Urinary bladder (tissue), 4 donors: ENCODE measurements around the gene ADGB. TPM values are rescaled to one million over a fixed set of nuclear protein-coding genes. Genes with fewer than 3 reads are reported as not detected.

Experiments used
- DNase-seq: peaks from one replicate; pipeline ENCODE4 v3.0.0-alpha.2; 2015; ENCODE audit errors: extremely low spot score
- H3K27ac ChIP-seq: one replicate; pipeline ENCODE4 v1.5.1; 2013; ENCODE audit warnings: low read depth, mild to moderate bottlenecking, moderate library complexity
- H3K36me3 ChIP-seq: one replicate; pipeline ENCODE4 v1.6.1; 2013; ENCODE audit warnings: mild to moderate bottlenecking, moderate library complexity; ENCODE audit not compliant: insufficient read depth
- H3K4me1 ChIP-seq: one replicate; pipeline ENCODE4 v1.6.1; 2013; ENCODE audit warnings: mild to moderate bottlenecking, moderate library complexity; ENCODE audit not compliant: insufficient read depth
- H3K4me3 ChIP-seq: one replicate; pipeline ENCODE4 v1.5.1; 2013; ENCODE audit warnings: low read depth, low read length
- WGBS: extraction: QIAGEN DNeasy Blood & Tissue Kit; methylation state at CpG from one replicate; pipeline ENCODE4 v1.1.7; 2013; 5-methylcytosine and 5-hydroxymethylcytosine counted together
- polyA plus RNA-seq: library from polyadenylated mRNA; stranded (reverse); fragments of 200-250 nt; gene quantifications from one replicate; pipeline ENCODE4 v1.2.3, GENCODE V29; 2013
- small RNA-seq: library from RNA; depleted of rRNA; stranded (forward); fragments of <200 nt; gene quantifications from one replicate; pipeline ENCODE3, GENCODE V24; 2014
- total RNA-seq: library from RNA; depleted of rRNA; stranded (reverse); fragments of >200 nt; gene quantifications from one replicate; pipeline ENCODE4 v1.2.3, GENCODE V29; 2014
- donor health status: healthy with polysubstance abuse.
- donor health status: healthy.

ADGB gene
- total and polyA plus RNA-seq, 2 donors: 0.05 TPM; not detected in 1

DNA sequence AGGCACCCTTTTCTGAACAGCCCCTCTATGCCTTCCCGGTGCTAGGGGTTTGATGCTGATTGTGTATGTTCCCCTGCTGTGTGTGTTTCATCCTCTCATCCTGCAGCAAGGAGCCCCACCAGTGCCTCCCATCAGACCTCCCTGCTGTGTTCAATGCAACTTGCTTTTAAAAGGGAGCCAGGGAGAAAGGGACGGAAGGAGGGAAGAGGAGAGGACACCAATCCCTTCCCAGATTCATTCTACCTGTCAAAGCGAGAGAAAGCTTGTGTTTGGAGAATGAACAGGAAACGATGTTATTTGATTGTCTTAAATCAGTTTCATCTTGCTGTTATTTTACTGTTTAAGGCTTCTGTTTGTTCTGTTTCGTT lies 259.2 kb downstream of the ADGB start:
- peak overlapping the region; percentile 20 for H3K4me3 ChIP-seq
- WGBS: 46% methylated on average over 5 of the region's 5 CpGs
- DNase-seq: no peak
- H3K27ac ChIP-seq: peak overlapping the region; percentile 75
- H3K4me1 ChIP-seq: no peaks in the 10 kb centered on the region
- no peaks in the 10 kb centered on the region for H3K36me3 ChIP-seq

DNA sequence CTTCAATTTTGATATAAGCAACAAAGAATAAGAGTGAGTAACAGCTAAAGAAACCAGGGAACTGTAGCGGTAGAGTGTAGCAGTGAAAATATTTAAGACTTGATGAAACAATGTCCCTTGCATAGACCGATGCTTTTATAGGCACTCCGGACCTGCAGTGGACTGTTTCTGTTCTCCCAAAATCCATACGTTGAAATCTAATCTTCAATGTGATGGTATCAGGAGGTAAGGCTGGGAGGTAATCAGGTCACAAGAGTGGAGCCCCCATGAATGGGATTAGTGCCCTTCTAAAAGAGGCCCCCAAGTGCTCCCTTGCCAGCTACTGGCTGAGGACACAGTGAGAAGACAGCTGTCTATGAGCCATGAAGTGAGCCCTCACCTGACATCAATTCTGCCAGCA lies 260.4 kb downstream of the ADGB start:
- no peak overlapping the region for H3K27ac ChIP-seq
- H3K4me1 ChIP-seq: no peaks in the 10 kb centered on the region
- H3K36me3 ChIP-seq: no peaks in the 10 kb centered on the region
- H3K4me3 ChIP-seq: no peak overlapping the region
- no peak for DNase-seq
- WGBS: 96% methylated on average over 4 of the region's 4 CpGs

DNA sequence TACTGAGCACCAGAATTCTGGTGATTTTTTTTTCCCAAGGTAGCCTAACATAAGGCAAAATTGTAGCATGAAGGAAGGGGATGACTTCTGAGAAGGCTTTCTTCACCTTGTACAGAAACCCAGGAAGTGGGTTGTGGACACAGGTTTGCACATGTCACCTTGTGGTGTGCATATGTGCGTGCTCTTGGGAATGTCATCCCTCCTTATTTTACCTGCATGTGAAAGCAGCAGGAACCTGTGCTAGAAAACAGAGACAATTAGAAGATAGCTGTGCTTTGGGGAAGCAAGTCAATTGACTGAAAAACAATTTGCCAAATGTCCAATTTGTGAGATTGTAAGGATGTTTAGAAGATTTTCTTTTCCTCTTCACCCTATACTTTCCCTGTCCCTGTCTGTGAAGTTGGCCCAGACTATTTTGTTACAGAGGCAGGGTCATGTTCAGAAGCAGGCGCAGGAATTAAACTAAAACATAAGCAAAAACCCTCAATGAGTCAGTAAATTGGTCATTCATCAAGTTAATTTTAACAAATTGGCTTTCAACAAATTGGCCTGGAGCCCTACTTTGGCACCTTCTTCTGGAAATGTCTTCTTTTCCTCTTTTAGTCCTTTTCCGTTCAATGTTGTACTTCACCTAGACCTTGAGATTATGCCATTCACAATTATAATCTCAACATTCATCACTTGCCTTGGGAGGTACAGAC lies 261.2 kb downstream of the ADGB start:
- no peak overlapping the region for H3K27ac ChIP-seq
- DNase-seq: no peak
- WGBS: 88% methylated on average over 3 of the region's 3 CpGs
- no peaks in the 10 kb centered on the region for H3K4me1 ChIP-seq
- no peak overlapping the region for H3K4me3 ChIP-seq
- no peaks in the 10 kb centered on the region for H3K36me3 ChIP-seq

DNA sequence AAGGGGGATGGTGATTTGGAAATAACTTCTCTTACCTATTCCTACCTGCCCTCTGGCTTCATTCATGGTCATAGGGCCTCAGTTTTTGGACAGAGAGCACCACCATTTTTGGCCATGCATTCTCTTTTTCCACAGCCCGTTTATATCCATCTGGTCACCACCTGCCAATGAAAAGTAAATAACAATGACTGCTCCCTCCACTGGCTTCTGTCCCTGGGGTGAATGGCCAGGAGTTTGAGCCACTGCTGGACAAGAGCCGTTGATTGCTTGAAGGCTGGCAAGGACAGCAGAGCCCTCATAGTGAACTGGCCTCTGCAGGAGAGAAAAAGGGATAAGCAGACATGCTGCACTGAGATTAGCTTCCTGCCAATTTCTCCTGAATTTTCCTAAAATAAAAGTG lies 261.8 kb downstream of the ADGB start:
- no peaks in the 10 kb centered on the region for H3K36me3 ChIP-seq
- no peak overlapping the region for H3K4me3 ChIP-seq
- H3K4me1 ChIP-seq: no peaks in the 10 kb centered on the region
- no peak overlapping the region for H3K27ac ChIP-seq
- no peak for DNase-seq
- WGBS: 54% methylated on average over 2 of the region's 2 CpGs

DNA sequence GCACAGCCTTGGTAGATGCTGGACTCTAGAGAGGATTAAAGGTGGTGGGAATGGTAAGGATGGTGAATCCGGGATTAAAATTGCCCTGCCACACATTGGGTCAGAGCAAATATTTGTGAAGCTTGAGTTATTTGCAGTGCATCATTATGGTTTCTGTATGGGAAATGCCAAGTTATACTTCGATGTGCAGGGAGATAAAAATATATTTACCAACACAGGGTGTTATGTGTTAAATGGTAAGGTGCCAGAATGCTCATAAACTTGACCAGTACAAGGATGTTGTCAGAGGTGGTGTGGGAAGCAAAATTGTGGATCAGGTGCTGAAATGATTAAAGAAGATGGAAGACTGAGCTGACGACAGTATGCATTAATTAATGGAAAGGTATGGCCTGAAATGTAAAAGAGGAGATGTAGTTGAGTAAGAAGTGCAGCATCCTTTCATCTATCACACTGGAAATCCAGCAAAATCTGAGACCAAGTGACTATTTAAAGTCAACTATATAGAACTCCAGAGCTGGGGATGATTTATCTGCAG lies 262.3 kb downstream of the ADGB start:
- H3K27ac ChIP-seq: no peak overlapping the region
- DNase-seq: no peak
- 91% methylated on average over 3 of the region's 3 CpGs for WGBS
- no peak overlapping the region for H3K4me3 ChIP-seq
- no peaks in the 10 kb centered on the region for H3K4me1 ChIP-seq
- H3K36me3 ChIP-seq: no peaks in the 10 kb centered on the region

DNA sequence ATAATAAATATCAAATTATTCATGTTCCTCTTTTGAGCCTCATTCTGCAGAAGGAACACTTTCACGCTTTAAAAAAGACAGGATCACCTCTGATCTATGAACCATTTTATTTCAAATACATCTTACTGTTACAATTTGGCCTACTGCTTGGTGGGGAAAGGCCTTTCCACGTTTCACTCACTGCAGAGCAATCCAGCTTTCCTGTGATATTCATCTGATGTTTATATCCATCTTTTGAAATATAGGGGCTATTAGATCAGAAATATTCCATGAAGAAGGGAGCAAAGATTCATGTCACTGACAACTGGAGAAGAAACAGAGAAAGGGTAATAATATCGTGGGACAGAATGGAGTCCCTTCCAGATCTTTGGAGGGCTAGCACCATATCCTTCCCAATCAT lies 262.9 kb downstream of the ADGB start:
- no peak for DNase-seq
- Histone ChIP-seq H3K4me1 (no peaks in the 10 kb centered on the region), H3K27ac (no peak overlapping the region), H3K4me3 (no peak overlapping the region), H3K36me3 (no peaks in the 10 kb centered on the region)
- 89% methylated on average over 3 of the region's 3 CpGs for WGBS

DNA sequence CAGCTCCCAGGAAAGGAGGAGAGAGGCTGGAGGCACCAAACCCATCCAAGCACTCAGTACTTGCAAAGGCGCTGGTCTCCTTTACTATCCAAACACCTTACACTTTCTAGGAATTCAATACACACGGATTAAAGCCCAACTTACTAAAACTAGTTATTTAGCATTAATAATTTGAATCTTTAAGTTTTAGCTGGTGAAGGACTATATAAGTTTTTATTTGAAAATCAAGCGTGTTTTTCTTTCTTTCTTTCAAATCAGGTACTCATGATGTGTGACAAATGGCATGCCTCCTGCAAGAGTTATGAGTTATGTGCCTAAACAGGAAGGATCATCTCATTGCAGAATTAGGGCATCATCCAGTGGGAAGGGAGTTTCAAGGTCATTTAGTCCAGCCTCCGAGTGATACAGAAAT lies 263.7 kb downstream of the ADGB start:
- Histone ChIP-seq H3K36me3 (no peaks in the 10 kb centered on the region), H3K27ac (no peak overlapping the region), H3K4me1 (no peaks in the 10 kb centered on the region), H3K4me3 (no peak overlapping the region)
- WGBS: 94% methylated on average over 4 of the region's 4 CpGs
- DNase-seq: no peak

DNA sequence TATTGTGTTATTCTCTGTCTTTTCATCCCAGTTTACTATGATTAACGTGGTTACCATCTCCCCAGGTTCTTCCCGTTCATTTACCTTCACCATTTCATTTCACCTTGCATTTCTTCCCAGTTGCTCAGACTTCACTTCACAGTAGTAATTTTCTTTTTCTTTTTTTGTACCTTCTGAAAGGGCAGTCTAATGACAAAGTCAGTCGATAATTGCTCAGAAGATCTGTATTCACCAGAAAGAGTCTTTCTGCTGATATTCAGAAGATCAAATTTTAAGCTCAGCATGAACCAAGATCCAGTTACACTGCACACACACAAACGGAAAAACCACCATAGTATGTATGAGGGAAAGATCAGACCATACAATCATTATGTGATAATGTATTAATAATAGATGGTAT lies 265.5 kb downstream of the ADGB start:
- no peak overlapping the region for H3K27ac ChIP-seq
- H3K4me1 ChIP-seq: no peaks in the 10 kb centered on the region
- no peaks in the 10 kb centered on the region for H3K36me3 ChIP-seq
- no peak overlapping the region for H3K4me3 ChIP-seq
- WGBS: 81% methylated on average over 4 of the region's 4 CpGs
- no peak for DNase-seq

DNA sequence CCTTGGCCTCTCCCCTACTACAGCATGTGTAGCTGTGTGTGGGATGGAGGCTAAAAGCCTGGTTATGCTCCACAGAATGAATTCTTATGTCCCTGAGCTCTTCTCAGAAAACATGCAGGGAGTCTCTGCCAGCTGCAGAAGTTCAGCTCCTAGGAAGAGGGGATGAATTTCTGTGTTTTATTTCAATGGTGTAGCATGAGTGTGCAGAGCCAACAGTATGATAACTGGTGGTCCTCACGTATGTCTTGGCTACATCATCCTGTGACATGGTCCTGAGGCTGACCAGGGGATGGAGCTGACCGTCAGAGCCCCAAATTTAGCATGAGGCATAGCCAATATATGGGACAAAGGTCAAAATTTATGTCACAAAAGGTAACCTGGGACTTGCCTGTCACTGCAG lies 266.1 kb downstream of the ADGB start:
- DNase-seq: no peak
- H3K36me3 ChIP-seq: no peaks in the 10 kb centered on the region
- WGBS: 95% methylated on average over 2 of the region's 2 CpGs
- no peaks in the 10 kb centered on the region for H3K4me1 ChIP-seq
- H3K27ac ChIP-seq: no peak overlapping the region
- H3K4me3 ChIP-seq: no peak overlapping the region

Small RNA genes within 50 kb of the gene (small RNA-seq; reads per million reads assigned to genes)
- not detected for gene RNU6-906P

Other genes starting within 250 kb of the ADGB start
- 30.6 TPM for gene RAB32, start 55.1 kb upstream of the ADGB start, total RNA-seq
- gene RAB32, start 55.1 kb upstream of the ADGB start, polyA plus RNA-seq: 28.0 TPM